ENCODE data around the gene SLC16A8. TPM values are rescaled to one million over a fixed set of nuclear protein-coding genes. Genes with fewer than 3 reads are reported as not detected.

SLC16A8 gene
- total and polyA plus RNA-seq, 2 donors (not counting 1 experiment from before 2014, with no cell fraction given): not detected

DNA sequence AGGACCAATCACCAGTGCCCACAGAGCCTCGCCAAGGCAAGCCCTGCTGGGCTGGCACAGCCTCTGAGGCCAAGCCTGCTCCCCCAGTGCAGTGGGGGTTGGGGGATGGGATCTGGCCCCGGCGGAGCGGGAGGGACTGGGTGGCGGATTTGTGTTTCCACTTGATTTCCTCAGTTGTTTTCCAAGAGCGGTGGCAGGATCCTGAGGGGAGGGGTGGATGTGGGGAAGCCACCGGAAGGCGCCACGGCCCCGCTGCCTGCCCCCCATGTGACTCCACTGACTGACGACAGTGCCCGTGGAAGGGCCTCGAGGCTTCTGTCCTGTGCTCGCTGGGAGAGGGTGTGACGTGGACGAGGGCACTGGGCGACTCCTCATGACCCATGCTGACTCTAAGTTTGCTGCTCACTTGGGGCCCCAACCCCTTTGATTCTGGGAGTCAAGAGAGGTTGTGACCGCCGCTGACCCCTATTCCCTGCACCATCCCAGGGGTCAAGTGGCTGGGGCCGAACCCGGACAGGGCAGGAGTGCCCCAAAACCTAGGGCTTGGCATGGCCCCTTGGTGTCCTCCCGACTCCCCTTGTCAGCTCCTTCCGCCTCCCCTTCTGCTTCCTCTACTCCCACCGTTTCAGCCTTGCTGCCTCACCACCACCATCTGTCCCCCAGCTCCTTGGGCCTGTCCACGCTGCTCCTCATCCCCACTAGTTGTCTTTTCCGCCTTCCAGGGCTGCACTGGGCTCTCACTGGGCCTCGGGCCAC, 50.3 kb downstream of the SLC16A8 start:
- Histone ChIP-seq H3K27me3 (replicated peaks in 1 of 4; ENCODE audit: control extremely low read depth in 1 of 4, control insufficient read depth in 3 of 4, insufficient read depth in 4 of 4, low read length in 3 of 4) (no peaks in the 10 kb centered on the region), H3K36me3 (replicated peaks in 1 of 2; ENCODE audit: control extremely low read depth in 1 of 2, control insufficient read depth in 1 of 2, extremely low read depth in 1 of 2, insufficient read depth in 2 of 2, low read length in 1 of 2) (no peaks in the 10 kb centered on the region), H3K79me2 (ENCODE audit: control insufficient read depth, insufficient read depth, low read length) (no peaks in the 10 kb centered on the region), H3K27ac (ENCODE audit: low read length in 2 of 2) (no peak overlapping the region), H3K4me2 (replicated peaks; ENCODE audit: low read depth, low read length, poor library complexity, severe bottlenecking) (no peak overlapping the region), H2AFZ (ENCODE audit: insufficient read depth, low read depth, low read length, poor library complexity, severe bottlenecking) (no peak overlapping the region), H4K20me1 (ENCODE audit: control insufficient read depth, insufficient read depth, low read length, poor library complexity, severe bottlenecking) (no peaks in the 10 kb centered on the region), H3K4me3 (ENCODE audit: control extremely low read depth in 1 of 5, extremely low read depth in 1 of 5, insufficient read depth in 1 of 5, low read depth in 2 of 5, low read length in 4 of 5) (no peak overlapping the region), H3K9me3 (ENCODE audit: control extremely low read depth in 1 of 3, control insufficient read depth in 2 of 3, insufficient read depth in 1 of 3, low read length in 2 of 3) (no peaks in the 10 kb centered on the region), H3K4me1 (ENCODE audit: control insufficient read depth in 2 of 2, insufficient read depth in 2 of 2, low read length in 2 of 2) (no peaks in the 10 kb centered on the region), H3K9ac (ENCODE audit: low read length) (no peak overlapping the region)
- ChIA-PET CTCF (interaction anchor here (0.5 kb wide), 1 partner anchor 10 kb away, joined by 4 read pairs; no protein-coding TSS in a partner anchor), POLR2A (no interaction called here)
- whole genome bisulfite sequencing (ENCODE audit: insufficient coverage): 91% methylated on average over 23 of the region's 27 CpGs
- no peaks in the 10 kb centered on the region for H3K9me3 Mint-ChIP-seq (ENCODE audit: insufficient read depth)
- peaks cover 7% of the 10 kb centered on the region for H3K27me3 Mint-ChIP-seq
- no peak overlapping the region for H3K4me3 Mint-ChIP-seq
- DNase-seq: no peak
- H3K4me1 Mint-ChIP-seq: no peaks in the 10 kb centered on the region
- intact Hi-C loops (cut with micrococcal nuclease): no loop called here
- no peak for TF ChIP-seq EZH2 (IDR thresholded peaks at IDR 0.05; ENCODE audit: borderline replicate concordance, insufficient read depth, low read depth, low read length, poor library complexity, severe bottlenecking)
- TF ChIP-seq, protein P1, sequence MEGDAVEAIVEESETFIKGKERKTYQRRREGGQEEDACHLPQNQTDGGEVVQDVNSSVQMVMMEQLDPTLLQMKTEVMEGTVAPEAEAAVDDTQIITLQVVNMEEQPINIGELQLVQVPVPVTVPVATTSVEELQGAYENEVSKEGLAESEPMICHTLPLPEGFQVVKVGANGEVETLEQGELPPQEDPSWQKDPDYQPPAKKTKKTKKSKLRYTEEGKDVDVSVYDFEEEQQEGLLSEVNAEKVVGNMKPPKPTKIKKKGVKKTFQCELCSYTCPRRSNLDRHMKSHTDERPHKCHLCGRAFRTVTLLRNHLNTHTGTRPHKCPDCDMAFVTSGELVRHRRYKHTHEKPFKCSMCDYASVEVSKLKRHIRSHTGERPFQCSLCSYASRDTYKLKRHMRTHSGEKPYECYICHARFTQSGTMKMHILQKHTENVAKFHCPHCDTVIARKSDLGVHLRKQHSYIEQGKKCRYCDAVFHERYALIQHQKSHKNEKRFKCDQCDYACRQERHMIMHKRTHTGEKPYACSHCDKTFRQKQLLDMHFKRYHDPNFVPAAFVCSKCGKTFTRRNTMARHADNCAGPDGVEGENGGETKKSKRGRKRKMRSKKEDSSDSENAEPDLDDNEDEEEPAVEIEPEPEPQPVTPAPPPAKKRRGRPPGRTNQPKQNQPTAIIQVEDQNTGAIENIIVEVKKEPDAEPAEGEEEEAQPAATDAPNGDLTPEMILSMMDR (IDR thresholded peaks at IDR 0.05): no peak
- ATAC-seq (ENCODE audit: low read depth): no peak
- no peak overlapping the region for H3K27ac Mint-ChIP-seq
